HEK293T (cell line): ENCODE data around the gene CACNG8.

Source experiments
- CTCF ChIA-PET: fragments of 350-600 bp; formaldehyde crosslinking; extraction: SDS; loops from one replicate; lab custom pipeline; 2021; ENCODE audit warnings: antibody characterized with exemption, inconsistent platforms; lab: Yijun Ruan, JAX
- POLR2A ChIA-PET: fragments of 350-600 bp; formaldehyde crosslinking; extraction: SDS; loops from one replicate; lab custom pipeline; 2020; ENCODE audit warnings: antibody characterized with exemption, inconsistent platforms; lab: Yijun Ruan, JAX
- DNase-seq: peaks from one replicate; pipeline ENCODE4 v3.0.0; 2012; ENCODE audit warnings: mixed read lengths; ENCODE audit errors: extremely low spot score
- ARNT ChIP-seq: fragments of 450-650 bp; IDR thresholded peaks from 2 replicates; pipeline ENCODE4 v1.6.1; 2017; ENCODE audit warnings: mild to moderate bottlenecking
- BHLHE40 ChIP-seq: fragments of 450-650 bp; IDR thresholded peaks from 2 replicates; pipeline ENCODE4 v1.6.1; 2016; ENCODE audit warnings: mild to moderate bottlenecking, moderate library complexity, borderline replicate concordance
- CTBP1 ChIP-seq: fragments of 450-650 bp; IDR thresholded peaks from 2 replicates; pipeline ENCODE4 v1.6.1; 2016; ENCODE audit warnings: borderline replicate concordance
- FOXA1 ChIP-seq: fragments of 450-650 bp; IDR thresholded peaks from 2 replicates; pipeline ENCODE4 v1.6.1; 2016; ENCODE audit warnings: mild to moderate bottlenecking
- FOXK2 ChIP-seq: fragments of 450-650 bp; IDR thresholded peaks from 2 replicates; pipeline ENCODE4 v1.6.1; 2016; ENCODE audit warnings: mild to moderate bottlenecking
- FOXM1 ChIP-seq: fragments of 450-650 bp; IDR thresholded peaks from 2 replicates; pipeline ENCODE4 v1.6.1; 2017; ENCODE audit warnings: mild to moderate bottlenecking, borderline replicate concordance
- HDGF ChIP-seq: fragments of 450-650 bp; IDR thresholded peaks from 2 replicates; pipeline ENCODE4 v1.6.1; 2017; ENCODE audit warnings: antibody characterized with exemption, borderline replicate concordance
- L3MBTL2 ChIP-seq: fragments of 450-650 bp; conservative IDR thresholded peaks from 2 replicates; pipeline ENCODE4 v1.6.1; 2016; ENCODE audit warnings: mild to moderate bottlenecking
- LEF1 ChIP-seq: fragments of 450-650 bp; IDR thresholded peaks from 2 replicates; pipeline ENCODE4 v1.6.1; 2017; ENCODE audit warnings: mild to moderate bottlenecking, borderline replicate concordance
- NFRKB ChIP-seq: fragments of 450-650 bp; IDR thresholded peaks from 2 replicates; pipeline ENCODE4 v1.6.1; 2016; ENCODE audit warnings: mild to moderate bottlenecking, moderate library complexity
- PKNOX1 ChIP-seq: fragments of 450-650 bp; IDR thresholded peaks from 2 replicates; pipeline ENCODE4 v1.6.1; 2016
- SP1 ChIP-seq: fragments of 450-650 bp; IDR thresholded peaks from 2 replicates; pipeline ENCODE4 v1.6.1; 2017
- SUZ12 ChIP-seq: fragments of 450-650 bp; IDR thresholded peaks from 2 replicates; pipeline ENCODE4 v1.6.1; 2016; ENCODE audit warnings: mild to moderate bottlenecking
- TARDBP ChIP-seq: fragments of 450-650 bp; IDR thresholded peaks from 2 replicates; pipeline ENCODE4 v1.6.1; 2016
- ZNF384 ChIP-seq: fragments of 450-650 bp; IDR thresholded peaks from 2 replicates; pipeline ENCODE4 v1.6.1; 2016

The CACNG8 gene

GRCh38 chr19:54009440-54009839 is 46.7 kb downstream of the CACNG8 start:
- TF ChIP-seq FOXM1 (no peak), FOXK2 (no peak)
- no peak for DNase-seq
- POLR2A ChIA-PET: no interaction called here
- CTCF ChIA-PET: interaction anchor here (0.7 kb wide), 1 partner anchor 26 kb away, joined by 3 read pairs; no protein-coding TSS in a partner anchor

GRCh38 chr19:54010474-54010873 is 47.7 kb downstream of the CACNG8 start:
- ChIA-PET CTCF (no interaction called here), POLR2A (interaction anchor here (1.4 kb wide), 1 partner anchor 30 kb away, joined by 3 read pairs; no protein-coding TSS in a partner anchor)
- TF ChIP-seq FOXM1: no peak
- no peak for TF ChIP-seq FOXK2
- no peak for TF ChIP-seq CTBP1
- TF ChIP-seq FOXA1: no peak
- TF ChIP-seq ARNT: no peak
- no peak for TF ChIP-seq ZNF384
- TF ChIP-seq PKNOX1: no peak
- TF ChIP-seq BHLHE40: no peak
- TF ChIP-seq SP1: no peak
- TF ChIP-seq HDGF: no peak
- DNase-seq: no peak

- TF ChIP-seq L3MBTL2 (no peak), FOXK2 (no peak), LEF1 (no peak), PKNOX1 (no peak), FOXM1 (no peak), ZNF384 (no peak), SP1 (no peak), SUZ12 (no peak), ARNT (no peak), CTBP1 (no peak)
- ChIA-PET POLR2A (interaction anchor here (1.4 kb wide), 1 partner anchor 31 kb away, joined by 3 read pairs; no protein-coding TSS in a partner anchor), CTCF (no interaction called here)
- peak; percentile 2 for DNase-seq
These were observed 48.9 kb downstream of the CACNG8 start for GRCh38 chr19:54011507-54012211.

- ChIA-PET POLR2A (interaction anchor here (1.0 kb wide), 1 partner anchor 34 kb away, joined by 3 read pairs; no protein-coding TSS in a partner anchor), CTCF (no interaction called here)
- no peak for DNase-seq
- TF ChIP-seq L3MBTL2 (no peak), NFRKB (no peak), FOXM1 (no peak), TARDBP (no peak), CTBP1 (no peak), ARNT (no peak)
These were observed 51.1 kb downstream of the CACNG8 start for GRCh38 chr19:54013866-54014265.

- no peak for TF ChIP-seq NFRKB
- no peak for TF ChIP-seq FOXK2
- 0 out of 2 replicates have a peak, but pooled peaks have one; percentile 25 for TF ChIP-seq PKNOX1
- peak; percentile 81 for TF ChIP-seq L3MBTL2
- TF ChIP-seq CTBP1: peak; percentile 17; the same call in 1 of the 2 replicates
- no peak for TF ChIP-seq FOXM1
- ChIA-PET CTCF (interaction anchor here (0.6 kb wide), 1 partner anchor 177 kb away, joined by 3 read pairs; no protein-coding TSS in a partner anchor), POLR2A (interaction anchor here (1.1 kb wide), 1 partner anchor 24 kb away, joined by 3 read pairs; the partner anchor contains the start of gene CACNG6)
- peak; percentile 45 for DNase-seq
These were observed 52.3 kb downstream of the CACNG8 start for GRCh38 chr19:54014920-54015560.

DNA sequence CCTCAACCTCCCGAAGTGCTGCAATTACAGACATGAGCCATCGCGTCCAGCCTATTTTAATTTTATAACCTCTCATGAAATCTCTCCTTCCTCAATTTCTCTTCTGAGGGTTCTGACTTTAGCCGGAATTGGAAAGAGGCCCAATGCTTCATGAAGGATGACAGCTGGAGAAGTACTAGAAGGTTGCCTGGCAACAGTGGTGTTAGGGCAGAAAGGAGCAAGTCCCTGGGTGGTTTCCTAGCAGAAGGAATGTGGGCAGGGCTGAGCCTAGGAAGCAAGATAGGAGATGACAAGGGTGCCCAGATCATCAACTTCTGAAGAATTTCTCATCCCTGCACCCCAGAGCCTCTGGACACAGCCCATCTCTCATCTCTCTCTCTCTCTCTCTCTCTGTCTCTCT is 54.5 kb downstream of the CACNG8 start:
- CTCF ChIA-PET: interaction anchor here (0.6 to 1.2 kb wide), 3 partner anchors 224 to 1247 kb away, joined by 3 to 5 read pairs (median 3); no protein-coding TSS in a partner anchor
- POLR2A ChIA-PET: interaction anchor here (1.0 kb wide), 1 partner anchor 37 kb away, joined by 4 read pairs; no protein-coding TSS in a partner anchor
- no peak for DNase-seq
- no peak for TF ChIP-seq TARDBP
- no peak for TF ChIP-seq ARNT
- TF ChIP-seq ZNF384: no peak
- no peak for TF ChIP-seq PKNOX1
- no peak for TF ChIP-seq LEF1
- TF ChIP-seq HDGF: no peak
